GM21360 (cell line): ENCODE data around the gene FBXO21.
"Not testable (repeated sequence)": the region's sequence is repeated elsewhere in the genome, so short reads cannot be mapped to it uniquely, and the experiment has no call there.

Experiments
- ATAC-seq: cut with Tn5 transposase; IDR thresholded peaks from one replicate; pipeline ENCODE4 v1.9.1; 2021; ENCODE audit warnings: mild to moderate bottlenecking, moderate library complexity; ENCODE audit not compliant: unreplicated experiment

The FBXO21 gene

GRCh38 chr12:117109943-117110635 is 80.2 kb downstream of the FBXO21 start:
- no peak for ATAC-seq

GRCh38 chr12:117105902-117106301 is 84.4 kb downstream of the FBXO21 start:
- ATAC-seq, result no peak

- ATAC-seq, result not testable (repeated sequence)
Measured at GRCh38 chr12:117104003-117104402, 86.3 kb downstream of the FBXO21 start.

GRCh38 chr12:117102800-117103181 is 87.5 kb downstream of the FBXO21 start:
- no peak for ATAC-seq

- ATAC-seq, result no peak
Measured at GRCh38 chr12:117101953-117102799, 88.1 kb downstream of the FBXO21 start.

GRCh38 chr12:117100851-117101673 is 89.2 kb downstream of the FBXO21 start:
- no peak for ATAC-seq

- ATAC-seq, result no peak
Measured at GRCh38 chr12:117100251-117100650, 90.0 kb downstream of the FBXO21 start.

DNA sequence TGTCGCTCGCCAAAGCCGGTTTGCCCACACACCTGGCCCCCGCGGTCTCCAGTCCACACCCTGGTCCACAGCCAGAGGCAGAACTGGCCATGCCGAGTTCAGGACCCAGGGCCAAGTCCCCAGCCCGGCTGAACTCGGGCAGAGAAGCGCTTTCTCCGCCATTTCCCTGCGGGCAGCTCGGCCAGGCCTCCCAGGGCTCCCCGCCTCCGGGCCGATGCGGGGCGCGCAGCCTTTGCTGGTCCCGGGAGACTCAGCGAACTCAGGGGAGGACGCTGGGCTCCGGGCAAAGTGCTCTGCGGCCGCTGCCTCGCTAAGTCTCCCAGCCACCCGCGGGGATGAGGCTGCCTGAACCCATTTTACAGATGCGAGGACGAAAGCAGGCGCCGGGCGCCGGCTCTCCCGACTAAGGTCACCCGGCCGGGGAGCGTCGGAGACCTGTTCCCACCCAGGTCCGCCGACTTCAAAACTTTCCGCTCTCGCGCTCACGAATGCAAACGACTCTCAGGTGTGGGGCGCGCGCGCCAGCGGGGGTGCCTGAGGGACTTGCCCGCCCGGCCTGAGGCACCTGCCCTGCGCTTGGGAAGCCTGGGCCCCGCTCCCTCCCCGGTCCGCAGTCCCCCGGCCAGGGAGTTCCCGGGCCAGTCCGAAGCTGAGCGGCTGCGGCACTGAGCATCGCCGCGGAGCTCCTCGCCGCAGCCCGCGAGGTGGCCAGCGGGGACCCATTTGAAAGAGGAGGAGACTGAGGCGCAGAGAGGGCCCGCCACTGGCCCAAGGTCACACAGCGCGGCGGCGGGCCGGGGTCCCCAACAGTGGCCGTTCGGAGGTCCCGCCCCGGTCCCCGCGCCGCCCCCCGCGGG is 91.7 kb downstream of the FBXO21 start:
- ATAC-seq, result peak; percentile 38

DNA sequence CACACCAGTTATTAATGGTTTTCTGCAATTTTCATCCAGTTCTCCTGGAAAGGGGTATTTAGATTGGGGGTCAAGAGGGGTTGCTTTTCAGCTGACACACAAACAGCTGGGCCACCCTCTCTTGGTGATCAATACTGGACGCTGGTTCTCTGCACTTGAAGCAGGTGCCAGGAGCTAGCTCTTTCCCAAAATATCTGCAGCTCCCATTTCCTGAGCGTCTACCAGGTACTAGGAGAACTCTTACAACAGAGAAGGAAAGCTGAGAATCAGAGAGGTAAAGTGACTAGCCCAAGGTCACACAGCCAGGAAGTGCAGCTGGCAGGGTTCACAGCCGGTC is 92.3 kb downstream of the FBXO21 start:
- no peak for ATAC-seq

DNA sequence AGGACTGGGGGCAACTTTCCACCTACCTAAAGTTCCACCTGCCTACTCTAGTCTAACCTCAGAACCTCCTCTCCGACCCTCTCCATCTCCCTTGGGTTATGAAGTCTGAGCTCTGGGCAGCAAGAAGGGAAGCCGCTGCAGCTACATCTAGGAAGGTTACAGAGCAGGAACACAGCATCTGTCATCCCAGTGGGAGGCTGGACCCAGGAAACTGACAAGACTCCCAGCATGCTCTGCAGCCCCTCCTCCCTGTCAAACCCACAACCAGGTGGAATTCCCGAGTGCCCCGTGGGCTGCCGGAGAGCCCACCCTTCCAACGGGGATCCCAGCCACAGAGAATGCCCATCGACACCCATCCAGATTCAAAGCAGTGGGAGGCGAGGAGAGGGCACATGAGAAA is 93.1 kb downstream of the FBXO21 start:
- ATAC-seq, result no peak

DNA sequence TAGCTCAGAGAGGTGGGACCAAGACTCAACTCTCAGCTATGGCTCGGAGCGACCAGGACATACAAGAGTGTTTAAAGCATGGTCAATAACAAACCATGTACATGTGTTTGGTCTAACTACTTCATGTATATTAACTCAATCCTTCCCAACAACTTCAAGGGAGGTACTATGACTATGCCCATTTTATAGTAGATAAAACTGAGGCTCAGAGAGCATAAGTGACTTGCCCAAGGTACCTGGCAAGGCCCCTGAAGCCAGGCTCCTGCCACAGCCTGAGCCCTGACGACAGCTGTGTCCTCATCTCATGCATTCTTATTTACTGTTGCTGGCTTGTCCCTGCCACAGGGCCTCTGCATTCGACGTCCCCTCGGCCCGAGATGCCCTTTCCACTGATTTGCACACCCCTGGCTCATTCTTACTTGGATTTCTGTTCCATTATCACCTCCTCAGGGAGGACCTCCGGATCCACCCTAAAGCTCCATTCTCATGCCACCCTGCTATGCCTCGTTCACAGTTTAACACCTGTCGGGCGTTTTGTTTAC is 93.7 kb downstream of the FBXO21 start:
- no peak for ATAC-seq

- ATAC-seq, result not testable (repeated sequence)
Measured at GRCh38 chr12:117095191-117095590, 95.1 kb downstream of the FBXO21 start.

DNA sequence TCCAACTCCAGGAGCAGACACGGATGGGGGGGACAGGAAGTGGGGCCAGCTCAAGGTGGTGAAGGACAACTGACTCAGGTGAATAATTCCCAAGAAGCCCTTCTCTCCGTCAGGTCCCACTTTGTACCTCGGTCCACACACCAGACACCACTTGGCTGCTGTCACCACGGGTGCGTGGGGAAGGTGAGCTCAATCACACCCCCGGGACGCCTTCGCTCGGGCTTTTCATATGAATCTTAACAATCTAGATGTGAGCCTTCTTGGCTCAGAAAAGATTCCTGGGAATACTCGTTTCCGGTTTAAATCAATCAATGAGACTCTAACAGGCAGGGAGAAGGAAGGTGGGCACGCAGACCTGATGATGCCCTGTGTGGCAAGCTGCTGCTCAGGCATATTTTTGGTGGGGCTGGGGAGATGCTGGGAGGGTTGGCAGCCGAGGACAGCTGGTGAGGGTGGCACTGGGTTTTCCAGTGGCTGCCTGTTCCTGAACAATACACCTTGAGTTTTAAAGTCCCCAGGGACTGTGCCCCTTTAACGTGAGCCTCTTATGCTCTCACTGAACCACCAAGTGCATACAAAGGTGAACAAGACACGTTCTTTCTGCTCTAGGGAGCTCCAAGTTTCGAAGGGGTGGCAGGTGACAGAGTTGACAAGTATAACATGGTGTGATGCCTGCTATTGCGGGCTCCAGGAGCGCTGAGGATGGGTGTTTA is 96.2 kb downstream of the FBXO21 start:
- ATAC-seq, result no peak

DNA sequence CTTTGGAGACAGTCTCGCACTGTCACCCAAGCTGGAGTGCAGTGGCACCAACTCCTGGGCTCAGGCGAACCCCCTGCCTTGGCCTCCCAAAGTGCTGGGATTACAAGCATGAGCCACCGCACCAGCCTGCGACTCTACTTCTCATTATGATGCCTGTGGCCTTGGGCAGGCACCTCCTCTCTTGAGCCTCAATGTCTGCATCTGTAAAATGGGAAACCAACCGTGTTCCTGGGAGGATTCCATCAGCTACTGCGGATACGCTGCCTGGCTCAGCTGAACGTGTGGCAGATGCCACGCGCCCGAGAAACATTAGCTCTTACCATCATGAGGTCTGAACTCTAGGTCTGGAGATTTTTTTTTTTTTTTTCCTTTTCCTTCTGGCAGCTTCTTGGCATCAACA is 96.8 kb downstream of the FBXO21 start:
- ATAC-seq, result no peak

GRCh38 chr12:117092886-117093285 is 97.4 kb downstream of the FBXO21 start:
- no peak for ATAC-seq

DNA sequence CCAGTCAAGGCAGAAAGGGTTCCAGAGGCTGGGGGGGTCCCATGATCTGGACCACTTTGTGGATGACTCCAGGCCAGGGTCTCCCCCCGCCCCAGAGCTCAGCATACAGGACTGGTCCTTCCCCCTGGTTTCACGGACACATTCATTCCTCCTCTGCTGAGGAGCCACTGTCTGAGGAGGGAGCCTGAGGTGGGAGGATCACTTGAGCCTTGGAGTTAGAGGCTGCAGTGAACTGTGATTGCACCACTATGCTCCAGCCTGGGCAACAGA is 97.8 kb downstream of the FBXO21 start:
- ATAC-seq, result no peak
